Endodermal cell (in vitro differentiated cells): ENCODE data around the gene KIAA1671. TPM values are rescaled to one million over a fixed set of nuclear protein-coding genes. Genes with fewer than 3 reads are reported as not detected.

Experiments used
- DNase-seq: peaks from one replicate; pipeline ENCODE4 v3.0.0-alpha.2; 2017
- H3K27ac ChIP-seq: 2 replicates; pipeline ENCODE4 v1.5.1; 2013; ENCODE audit warnings: mild to moderate bottlenecking, low read depth, low read length, moderate library complexity
- H3K27me3 ChIP-seq: 2 replicates; pipeline ENCODE4 v1.6.1; 2013; ENCODE audit warnings: mild to moderate bottlenecking, low read length, moderate library complexity; ENCODE audit not compliant: insufficient read depth, control insufficient read depth, poor library complexity, severe bottlenecking
- H3K36me3 ChIP-seq: 2 replicates; pipeline ENCODE4 v1.7.0; 2013; ENCODE audit warnings: mild to moderate bottlenecking, low read length, moderate library complexity; ENCODE audit not compliant: control insufficient read depth, insufficient read depth
- H3K4me1 ChIP-seq: one replicate; pipeline ENCODE4 v1.7.0; 2013; ENCODE audit warnings: low read length; ENCODE audit not compliant: control insufficient read depth, insufficient read depth
- H3K4me3 ChIP-seq: 2 replicates; pipeline ENCODE4 v1.5.1; 2013; ENCODE audit warnings: mild to moderate bottlenecking, low read length, moderate library complexity
- H3K9ac ChIP-seq: 2 replicates; pipeline ENCODE4 v1.6.1; 2013; ENCODE audit warnings: mild to moderate bottlenecking, low read length, moderate library complexity; ENCODE audit not compliant: poor library complexity, severe bottlenecking; ENCODE audit errors: extremely low read depth
- H3K9me3 ChIP-seq: 2 replicates; pipeline ENCODE4 v1.6.1; 2013; ENCODE audit warnings: mild to moderate bottlenecking, low read length, moderate library complexity; ENCODE audit not compliant: control insufficient read depth
- H3K27ac Mint-ChIP-seq: 2 replicates; pipeline ENCODE4 v1.8.0; 2020; ENCODE audit warnings: mixed read lengths
- H3K27me3 Mint-ChIP-seq: 2 replicates; pipeline ENCODE4 v1.8.0; 2021; ENCODE audit warnings: mild to moderate bottlenecking, mixed read lengths; ENCODE audit not compliant: insufficient read depth
- H3K36me3 Mint-ChIP-seq: 2 replicates; pipeline ENCODE4 v1.8.0; 2020; ENCODE audit warnings: low read depth, mixed read lengths
- H3K4me1 Mint-ChIP-seq: 2 replicates; pipeline ENCODE4 v1.8.0; 2020; ENCODE audit warnings: mixed read lengths
- H3K4me3 Mint-ChIP-seq: 2 replicates; pipeline ENCODE4 v1.8.0; 2020; ENCODE audit warnings: mild to moderate bottlenecking, moderate library complexity, mixed read lengths
- H3K9me3 Mint-ChIP-seq: 2 replicates; pipeline ENCODE4 v1.8.0; 2020; ENCODE audit warnings: mild to moderate bottlenecking, mixed read lengths
- CTCF ChIP-seq: fragments of 200-600 bp; sonication (generic); conservative IDR thresholded peaks from 2 replicates; pipeline ENCODE4 v1.5.0; 2021; ENCODE audit warnings: antibody characterized with exemption, mild to moderate bottlenecking
- WGBS, 2 experiments: methylation state at CpG; one replicate each; pipeline versions ENCODE4 v1.1.5 to v1.1.7; 2013; ENCODE audit warnings: missing lambda C conversion rate in 2 of 2, mixed read lengths in 1 of 2; ENCODE audit not compliant: insufficient coverage in 1 of 2, insufficient read length in 1 of 2; 5-methylcytosine and 5-hydroxymethylcytosine counted together
- total RNA-seq, 2 donors: library from RNA; stranded (reverse); fragmentation: NEBNext Ultra II Directional in 1 of 2; extraction: Animal tissue kit (Norgen Biotek cat#: 25700) in 1 of 2; gene quantifications; 2 replicates in 1 of 2; 3 replicates in 1 of 2; pipeline ENCODE4 v1.2.1, GENCODE V29; 2021

KIAA1671 gene
- total RNA-seq, 2 donors from 2014 or later: 38.8 to 43.7 TPM

- H3K4me1 Mint-ChIP-seq: peaks cover 18% of the 10 kb centered on the region
- Histone ChIP-seq H3K4me1 (peaks cover 8% of the 10 kb centered on the region), H3K36me3 (peaks cover 9% of the 10 kb centered on the region), H3K4me3 (peak overlapping the region; percentile 92), H3K27me3 (no peaks in the 10 kb centered on the region), H3K9ac (peak overlapping the region; percentile 92), H3K9me3 (no peaks in the 10 kb centered on the region), H3K27ac (peak overlapping the region; percentile 85)
- no peaks in the 10 kb centered on the region for H3K9me3 Mint-ChIP-seq
- 33 to 35% methylated on average over 11 to 31 of the region's 35 CpGs for WGBS, 2 experiments
- peak overlapping the region; percentile 57 for H3K4me3 Mint-ChIP-seq
- no peak for TF ChIP-seq CTCF
- DNase-seq: peak; percentile 59
- H3K27ac Mint-ChIP-seq: peak overlapping the region; percentile 91
- no peaks in the 10 kb centered on the region for H3K27me3 Mint-ChIP-seq
- H3K36me3 Mint-ChIP-seq: peaks cover 7% of the 10 kb centered on the region
These were observed 159.3 kb downstream of the KIAA1671 start for GRCh38 chr22:25111579-25112517.

DNA sequence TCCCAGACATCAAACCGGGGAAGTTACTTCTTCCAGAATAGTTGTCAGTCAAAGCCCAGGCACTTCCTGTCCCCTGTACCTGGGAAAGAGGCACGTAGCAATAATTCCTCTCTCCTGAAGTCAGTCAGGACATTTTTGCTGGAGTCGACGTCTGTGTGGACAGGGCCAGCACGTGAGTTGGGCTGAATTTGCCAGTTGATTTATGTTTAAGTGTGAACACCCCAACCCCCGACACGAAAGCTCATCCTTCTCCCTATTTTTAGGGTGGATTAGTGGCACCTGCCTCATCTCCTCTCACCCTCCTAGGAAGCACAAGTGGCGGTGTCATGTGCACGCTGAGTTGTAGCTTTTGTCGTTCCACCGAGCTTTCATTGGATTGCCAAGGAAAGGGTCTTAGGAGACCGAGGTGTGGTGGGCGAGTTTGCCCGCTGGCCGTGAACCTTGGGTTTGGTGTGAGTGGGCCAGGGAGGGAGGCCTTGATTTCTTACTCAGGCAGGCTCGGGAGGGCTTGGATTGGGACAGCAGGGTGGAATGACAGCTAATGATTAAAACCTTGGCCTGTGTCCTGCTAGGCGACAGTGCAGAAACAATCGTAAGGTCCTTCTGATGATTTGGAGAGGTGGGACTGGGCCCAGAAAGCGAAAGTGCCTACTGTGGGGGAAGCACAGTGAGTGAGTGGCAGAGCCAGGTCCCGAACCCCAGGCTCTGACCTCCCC, 160.2 kb downstream of the KIAA1671 start:
- 81 to 94% methylated on average over 12 to 19 of the region's 20 CpGs for WGBS, 2 experiments
- no peaks in the 10 kb centered on the region for H3K9me3 Mint-ChIP-seq
- no peak for TF ChIP-seq CTCF
- H3K27ac ChIP-seq: no peak overlapping the region
- peaks cover 18% of the 10 kb centered on the region for H3K4me1 Mint-ChIP-seq
- H3K36me3 Mint-ChIP-seq: peaks cover 10% of the 10 kb centered on the region
- H3K4me1 ChIP-seq: peaks cover 8% of the 10 kb centered on the region
- H3K4me3 ChIP-seq: peak overlapping the region; percentile 83
- no peak for DNase-seq
- no peaks in the 10 kb centered on the region for H3K9me3 ChIP-seq
- peaks cover 9% of the 10 kb centered on the region for H3K36me3 ChIP-seq
- H3K9ac ChIP-seq: peak overlapping the region; percentile 51
- H3K27me3 Mint-ChIP-seq: no peaks in the 10 kb centered on the region
- peak overlapping the region; percentile 57 for H3K4me3 Mint-ChIP-seq
- peak overlapping the region; percentile 52 for H3K27ac Mint-ChIP-seq
- H3K27me3 ChIP-seq: no peaks in the 10 kb centered on the region

DNA sequence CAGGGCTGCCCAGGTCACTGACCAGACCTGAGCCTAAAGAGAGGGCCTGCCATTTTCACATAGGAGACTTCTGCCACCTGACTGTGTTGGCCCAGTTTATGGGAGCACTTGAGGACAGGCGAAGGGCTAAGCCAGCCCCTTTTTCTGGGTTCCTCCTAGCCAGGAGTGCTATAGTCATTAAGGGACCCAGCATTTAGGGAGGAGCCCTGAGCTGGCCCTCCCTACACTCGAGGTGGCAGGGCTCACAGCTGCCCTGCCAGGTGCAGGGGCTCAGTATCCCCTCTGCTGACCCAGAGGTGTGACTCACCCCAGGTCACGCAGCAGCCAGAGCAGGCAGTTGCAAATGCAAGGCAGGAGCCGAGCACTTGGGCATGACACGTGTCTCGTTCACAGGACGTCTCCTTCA, 160.8 kb downstream of the KIAA1671 start:
- peaks cover 13% of the 10 kb centered on the region for H3K36me3 Mint-ChIP-seq
- no peak for DNase-seq
- Histone ChIP-seq H3K9me3 (no peaks in the 10 kb centered on the region), H3K4me1 (peaks cover 8% of the 10 kb centered on the region), H3K9ac (no peak overlapping the region), H3K27ac (no peak overlapping the region), H3K4me3 (no peak overlapping the region), H3K36me3 (peaks cover 9% of the 10 kb centered on the region), H3K27me3 (no peaks in the 10 kb centered on the region)
- no peak overlapping the region for H3K4me3 Mint-ChIP-seq
- WGBS, 2 experiments: 89 to 90% methylated on average over 5 to 7 of the region's 7 CpGs
- H3K4me1 Mint-ChIP-seq: peaks cover 18% of the 10 kb centered on the region
- no peak for TF ChIP-seq CTCF
- no peaks in the 10 kb centered on the region for H3K27me3 Mint-ChIP-seq
- H3K27ac Mint-ChIP-seq: no peak overlapping the region
- H3K9me3 Mint-ChIP-seq: no peaks in the 10 kb centered on the region
